GM18519 (cell line): Measurements from ENCODE around the gene KCNT2.

ENCODE experiments used
- ATAC-seq: cut with Tn5 transposase; IDR thresholded peaks from one replicate; pipeline ENCODE4 v1.9.1; 2021; ENCODE audit warnings: mild to moderate bottlenecking, moderate library complexity; ENCODE audit not compliant: unreplicated experiment, low FRiP score

Gene KCNT2

GRCh38 chr1:196461521-196461920 is 146.7 kb downstream of the KCNT2 start:
- no peak for ATAC-seq

GRCh38 chr1:196459383-196459782 is 148.9 kb downstream of the KCNT2 start:
- no peak for ATAC-seq

DNA sequence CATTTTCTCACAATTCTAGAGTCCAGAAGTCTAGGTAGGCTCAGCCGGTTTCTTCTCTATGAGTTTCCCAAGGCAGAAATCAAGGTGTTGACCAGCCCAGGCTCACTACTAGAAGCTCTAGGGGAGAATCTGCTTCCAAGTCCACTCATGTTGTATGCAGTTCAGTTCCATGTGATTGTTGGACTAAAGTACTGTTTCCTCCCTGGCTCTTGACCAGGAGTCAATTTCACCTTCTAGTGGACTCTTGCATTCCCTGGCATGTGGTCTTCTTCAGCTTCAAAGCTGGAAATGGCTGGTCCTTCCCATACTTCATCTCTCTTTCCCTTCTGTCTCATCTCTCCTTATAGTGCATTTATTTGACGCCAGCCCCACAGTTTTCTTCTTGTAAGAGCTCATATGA is 153.4 kb downstream of the KCNT2 start:
- ATAC-seq, result no peak

GRCh38 chr1:196451103-196451502 is 157.1 kb downstream of the KCNT2 start:
- ATAC-seq, result no peak

DNA sequence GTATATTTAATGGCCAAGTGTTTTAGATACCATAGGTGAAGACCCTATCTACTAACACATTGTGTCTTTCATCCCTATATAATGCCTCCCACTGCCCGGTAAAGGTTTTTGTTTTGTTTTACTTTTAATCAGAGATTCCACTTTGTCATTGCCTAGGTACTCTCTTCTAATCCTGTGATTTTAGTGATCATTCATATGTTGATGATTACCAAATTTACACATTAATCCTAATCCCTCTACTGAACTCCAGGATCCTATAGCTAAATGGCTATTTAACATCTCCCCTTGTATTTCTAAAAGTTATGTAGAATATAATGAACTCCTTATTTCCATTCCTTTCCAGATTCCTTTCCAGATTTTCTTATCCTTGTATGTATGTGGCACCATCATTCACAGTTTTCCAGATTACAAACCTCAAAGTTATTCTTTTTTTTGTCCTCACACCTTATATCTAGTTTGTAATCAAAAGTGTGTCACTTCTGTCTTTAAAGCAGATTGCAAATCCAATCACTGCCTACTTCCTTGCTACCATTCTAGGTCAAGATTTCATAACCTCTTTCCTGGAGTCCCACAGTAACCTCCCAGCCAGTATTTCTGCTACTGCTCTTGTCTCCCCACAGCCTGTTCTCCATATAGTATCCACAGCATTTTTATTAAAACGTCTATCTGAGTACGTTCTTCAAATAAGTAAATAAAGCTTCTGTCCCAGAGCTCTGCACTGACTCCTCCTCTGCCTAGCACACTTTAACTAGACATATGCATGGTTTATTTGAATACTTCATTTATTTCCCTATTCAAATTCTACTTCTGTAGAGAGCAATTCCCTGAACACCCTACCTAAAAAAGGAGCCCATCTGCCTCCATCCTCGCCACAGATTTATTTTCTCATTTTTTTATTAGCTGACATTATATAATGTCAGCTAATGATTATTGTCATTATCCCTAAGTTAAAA is 157.8 kb downstream of the KCNT2 start:
- ATAC-seq, result no peak

GRCh38 chr1:196449460-196449859 is 158.8 kb downstream of the KCNT2 start:
- no peak for ATAC-seq

GRCh38 chr1:196445775-196446174 is 162.5 kb downstream of the KCNT2 start:
- ATAC-seq, result no peak

DNA sequence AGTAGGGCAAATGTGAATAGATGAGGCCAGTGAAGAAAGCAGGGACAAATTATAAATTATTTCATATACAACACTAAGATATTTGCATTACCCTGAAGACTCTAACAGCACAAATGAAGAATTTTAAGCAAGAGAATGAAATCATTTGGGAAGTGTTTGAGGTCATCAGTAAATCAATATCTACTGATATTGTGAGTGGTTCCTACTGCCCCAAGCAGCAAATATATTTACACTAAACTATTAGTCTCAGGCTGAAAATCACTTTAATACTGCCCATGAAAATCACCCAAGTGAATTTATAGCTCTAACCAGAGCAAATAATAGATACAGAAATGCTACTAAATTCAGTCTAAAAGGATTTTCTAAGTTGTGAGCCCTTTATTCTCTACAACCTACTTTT is 163.6 kb downstream of the KCNT2 start:
- no peak for ATAC-seq

GRCh38 chr1:196442366-196442765 is 165.9 kb downstream of the KCNT2 start:
- ATAC-seq, result no peak

DNA sequence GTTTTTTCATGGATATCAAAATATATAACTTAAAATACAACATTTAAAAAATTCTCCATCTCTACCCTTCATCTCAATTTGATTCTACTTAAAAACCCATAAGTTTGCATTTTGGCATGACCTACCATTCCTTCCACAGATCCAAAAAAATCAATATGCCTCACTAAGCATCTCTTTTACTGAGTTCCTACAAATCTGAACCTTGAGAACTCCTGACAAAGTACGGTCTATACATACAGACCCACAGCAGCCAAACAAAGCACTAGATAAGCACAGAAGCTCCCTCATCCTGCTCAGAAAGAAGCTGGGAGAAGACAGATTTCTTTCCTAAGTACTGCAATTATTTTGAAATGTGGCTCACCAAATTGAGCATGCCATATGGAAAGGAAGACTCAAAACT is 167.5 kb downstream of the KCNT2 start:
- no peak for ATAC-seq

GRCh38 chr1:196438329-196438728 is 169.9 kb downstream of the KCNT2 start:
- no peak for ATAC-seq

- no peak for ATAC-seq
Measured at GRCh38 chr1:196437671-196438070, 170.6 kb downstream of the KCNT2 start.

DNA sequence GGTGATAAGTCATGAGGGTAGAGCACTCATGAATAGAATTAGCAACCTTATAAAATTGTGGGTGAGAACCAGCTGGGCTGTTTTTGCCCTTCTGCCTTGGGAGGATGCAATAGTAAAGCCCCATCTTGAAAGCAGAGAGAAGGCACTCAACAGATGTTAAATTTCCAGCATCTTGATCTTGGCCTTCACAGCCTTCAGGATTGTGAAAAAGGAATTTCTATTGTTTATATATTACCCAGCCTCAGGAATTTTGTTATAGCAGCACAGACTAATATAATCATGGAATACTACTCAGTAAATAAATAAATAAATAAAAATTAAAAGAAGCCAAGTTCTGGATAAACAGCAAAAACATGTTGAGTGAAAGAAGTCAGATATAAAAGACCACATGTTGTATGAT is 175.2 kb downstream of the KCNT2 start:
- ATAC-seq, result no peak

- ATAC-seq, result no peak
Measured at GRCh38 chr1:196427976-196428734, 180.1 kb downstream of the KCNT2 start.

- no peak for ATAC-seq
Measured at GRCh38 chr1:196425513-196425912, 182.7 kb downstream of the KCNT2 start.

DNA sequence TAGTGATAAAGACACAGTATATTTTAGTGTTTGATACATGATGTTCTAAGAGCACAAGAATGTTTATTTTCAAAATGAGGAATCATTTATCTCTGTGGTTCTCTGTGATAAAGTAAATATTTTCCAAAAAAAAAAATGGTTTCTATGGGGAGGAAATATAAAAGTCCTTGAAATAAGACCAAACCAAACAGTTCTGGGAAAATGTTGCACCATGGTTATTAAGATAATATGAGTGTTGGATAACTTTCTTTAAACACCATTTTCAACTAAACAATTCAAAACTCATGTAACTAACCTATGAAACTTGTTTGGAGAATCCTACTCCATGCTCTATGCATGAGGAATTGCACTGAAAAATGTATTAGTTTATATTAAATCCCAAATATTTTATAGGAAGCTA is 184.6 kb downstream of the KCNT2 start:
- no peak for ATAC-seq

GRCh38 chr1:196418772-196419171 is 189.5 kb downstream of the KCNT2 start:
- no peak for ATAC-seq

DNA sequence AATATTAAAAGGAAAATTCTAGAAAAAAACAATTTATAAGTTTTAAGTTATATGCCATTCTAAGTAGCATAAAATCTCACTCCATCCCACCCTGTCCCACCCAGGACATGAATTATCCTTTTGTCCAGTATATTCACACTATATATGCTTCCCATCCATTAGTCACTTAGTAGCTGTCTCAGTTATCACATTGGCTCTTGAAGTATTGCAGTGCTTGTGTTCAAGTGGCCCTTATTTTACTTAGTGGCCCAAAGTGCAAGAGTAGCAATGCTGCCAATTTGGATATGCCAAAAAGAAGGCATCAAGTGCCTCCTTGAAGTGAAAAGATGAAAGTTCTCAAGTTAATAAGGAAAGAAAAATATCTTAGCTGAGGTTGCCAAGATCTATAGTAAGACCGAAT is 192.3 kb downstream of the KCNT2 start:
- ATAC-seq, result no peak

DNA sequence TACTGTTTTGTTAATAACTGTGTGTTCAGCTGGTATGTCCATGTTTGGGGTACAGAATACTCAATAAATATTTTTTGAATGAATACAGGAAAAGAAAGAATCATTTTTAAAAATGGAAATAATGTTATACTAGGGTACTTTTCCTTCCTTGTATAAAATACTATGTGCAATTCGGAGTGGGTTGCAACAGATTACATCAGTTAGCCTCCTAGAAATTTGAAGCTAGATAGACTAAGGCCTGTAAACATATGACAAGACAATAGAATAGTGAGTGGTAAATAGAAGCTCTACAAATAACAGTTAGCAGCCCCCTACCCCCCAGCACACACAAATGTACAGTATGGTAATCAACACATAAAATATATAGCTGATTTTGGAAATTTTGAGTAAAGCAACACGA is 195.9 kb downstream of the KCNT2 start:
- ATAC-seq, result no peak

DNA sequence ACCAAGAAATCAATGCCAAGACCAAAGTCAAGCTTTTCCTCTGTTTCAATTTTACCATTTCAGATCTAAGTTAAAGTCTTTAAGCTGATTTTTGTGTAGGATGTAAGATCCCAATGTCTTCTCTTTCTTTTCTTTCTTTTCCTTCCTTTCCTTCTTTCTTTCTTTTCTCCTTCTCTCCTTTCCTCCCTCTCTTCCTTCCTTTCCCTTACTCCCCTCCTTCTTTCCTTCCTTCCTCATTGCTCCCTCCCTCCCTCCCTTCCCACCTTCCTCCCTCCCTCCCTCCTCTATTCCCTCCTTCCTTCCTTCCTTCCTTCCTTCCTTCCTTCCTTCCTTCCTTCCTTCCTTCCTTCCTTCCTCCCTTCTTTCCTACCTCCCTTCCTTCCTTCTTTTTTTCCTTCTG is 197.5 kb downstream of the KCNT2 start:
- no peak for ATAC-seq

- ATAC-seq, result no peak
Measured at GRCh38 chr1:196409586-196409985, 198.7 kb downstream of the KCNT2 start.
